ENCODE measurements around the gene ATOH1. TPM values are rescaled to one million over a fixed set of nuclear protein-coding genes. Genes with fewer than 3 reads are reported as not detected.

ATOH1 gene
- total and polyA plus RNA-seq, 2 of the 4 experiments (the other 2 are of a cell fraction), result not detected

- Histone ChIP-seq H2BK120ac (ENCODE audit: low read depth, low read length) (no peak overlapping the region), H3K4me3 (ENCODE audit: insufficient read depth, low read depth, low read length) (no peak overlapping the region), H4K5ac (ENCODE audit: low read depth, low read length) (no peak overlapping the region), H3K56ac (ENCODE audit: extremely low read depth, insufficient read depth, low read length) (no peak overlapping the region), H3K4ac (ENCODE audit: low read depth, low read length) (no peak overlapping the region), H2AK5ac (ENCODE audit: low read depth, low read length) (no peak overlapping the region), H3K14ac (replicated peaks; ENCODE audit: low read depth, low read length) (no peak overlapping the region), H3K27ac (ENCODE audit: insufficient read depth, low read length) (no peak overlapping the region), H3K4me1 (ENCODE audit: control insufficient read depth, insufficient read depth, low read length) (no peaks in the 10 kb centered on the region), H2BK5ac (ENCODE audit: low read depth, low read length, poor library complexity, severe bottlenecking) (no peak overlapping the region), H4K91ac (ENCODE audit: insufficient read depth, low read depth, low read length) (no peak overlapping the region), H3K36me3 (ENCODE audit: control insufficient read depth, insufficient read depth, low read length) (no peaks in the 10 kb centered on the region), H4K8ac (ENCODE audit: low read depth in 2 of 2, low read length in 2 of 2) (no peak overlapping the region), H3K9ac (ENCODE audit: low read depth, low read length) (no peak overlapping the region), H4K20me1 (ENCODE audit: insufficient read depth, low read length) (no peaks in the 10 kb centered on the region), H2AK9ac (replicated peaks; ENCODE audit: low read depth, low read length, poor library complexity) (no peak overlapping the region), H3K4me2 (ENCODE audit: low read depth, low read length) (no peak overlapping the region), H2BK20ac (ENCODE audit: low read depth, low read length) (no peak overlapping the region), H3K27me3 (ENCODE audit: control insufficient read depth, insufficient read depth, low read length) (peaks cover 5% of the 10 kb centered on the region), H2BK15ac (ENCODE audit: low read depth, low read length) (no peak overlapping the region), H2AFZ (replicated peaks; ENCODE audit: low read length, poor library complexity) (no peak overlapping the region), H3K18ac (ENCODE audit: low read depth, low read length) (no peak overlapping the region), H3K9me1 (ENCODE audit: insufficient read depth, low read length) (no peaks in the 10 kb centered on the region), H3K23ac (ENCODE audit: low read depth, low read length) (no peak overlapping the region), H3K79me1 (ENCODE audit: low read depth in 1 of 2, low read length in 2 of 2) (no peaks in the 10 kb centered on the region), H3K9me3 (ENCODE audit: control insufficient read depth, insufficient read depth, low read length) (no peaks in the 10 kb centered on the region)
- TF ChIP-seq CTCF (conservative IDR thresholded peaks at IDR 0.05; ENCODE audit: low read depth, low read length) (peak; percentile 83), RAD21 (IDR thresholded peaks at IDR 0.05; ENCODE audit: low read length) (peak; percentile 84), POLR2A (IDR thresholded peaks at IDR 0.05; ENCODE audit: low read depth, low read length) (no peak), SMC3 (IDR thresholded peaks at IDR 0.05; ENCODE audit: low read depth, low read length) (peak; percentile 60)
- CTCF ChIA-PET, result interaction anchor here (0.6 to 1.3 kb wide), 3 partner anchors 337 to 786 kb away, joined by 3 to 9 read pairs (median 4); no protein-coding TSS in a partner anchor
- BruUV-seq (replicated peaks), result no TSS peak
- peak; percentile 87 for ATAC-seq (ENCODE audit: low read depth)
- in situ Hi-C loops (cut with MboI; ENCODE audit: low sequenced_read_pairs) (loop anchor here (10.0 to 25.0 kb wide), 3 partner anchors 333 to 1321 kb away; no protein-coding TSS in a partner anchor), dilution Hi-C loops (cut with HindIII; ENCODE audit: low sequenced_read_pairs, unreplicated experiment) (no loop called here), intact Hi-C loops (cut with micrococcal nuclease) (loop anchor here (1.0 to 10.0 kb wide), 4 partner anchors 336 to 803 kb away; no protein-coding TSS in a partner anchor)
- peak; percentile 48 for DNase-seq
- POLR2A ChIA-PET (ENCODE audit: unreplicated experiment), result no interaction called here
- no CpG with 5 or more reads among the region's 3 CpGs for WGBS, 2 experiments (ENCODE audit: extremely low coverage in 2 of 2, insufficient read length in 1 of 2)
Measured at GRCh38 chr4:93791570-93792195, 36.9 kb upstream of the ATOH1 start.

Measured in IMR-90 (cell line).